T-helper 17 cell (primary cell): ENCODE measurements around the gene SCN4A. TPM values are rescaled to one million over a fixed set of nuclear protein-coding genes. Genes with fewer than 3 reads are reported as not detected.

Experiments used
- ATAC-seq: fragments of 150-1000 bp; cut with Tn5 transposase; 2 replicates; pipeline ENCODE4 v1.10.0; 2021; ENCODE audit warnings: mild to moderate bottlenecking, moderate library complexity
- DNase-seq, 3 donors: peaks; one replicate each; pipeline versions ENCODE4 v3.0.0 to v3.0.0-alpha.2; 2020 to 2021
- H3K9me3 ChIP-seq: one replicate; pipeline ENCODE4 v1.7.0; 2013; ENCODE audit warnings: low read length, mild to moderate bottlenecking; ENCODE audit not compliant: control insufficient read depth, poor library complexity, severe bottlenecking
- H3K27ac Mint-ChIP-seq: one replicate; pipeline ENCODE4 v1.8.0; 2022; ENCODE audit warnings: mild to moderate bottlenecking, moderate library complexity, mixed read lengths
- H3K27me3 Mint-ChIP-seq: one replicate; pipeline ENCODE4 v1.8.0; 2022; ENCODE audit warnings: mixed read lengths
- H3K36me3 Mint-ChIP-seq: one replicate; pipeline ENCODE4 v1.8.0; 2022; ENCODE audit warnings: low read depth, mixed read lengths
- H3K4me1 Mint-ChIP-seq: one replicate; pipeline ENCODE4 v1.8.0; 2022; ENCODE audit warnings: mild to moderate bottlenecking, mixed read lengths
- H3K4me3 Mint-ChIP-seq: one replicate; pipeline ENCODE4 v1.8.0; 2022; ENCODE audit warnings: mild to moderate bottlenecking, moderate library complexity, mixed read lengths
- total RNA-seq, 4 donors: library from RNA in 2 of 4; stranded (reverse) in 2 of 4; gene quantifications; one replicate each; pipeline ENCODE4 v1.2.3 and lab custom pipeline; 2022 to 2026

SCN4A gene
- total RNA-seq, 2 donors from 2014 or later: 0.02 to 0.16 TPM

DNA sequence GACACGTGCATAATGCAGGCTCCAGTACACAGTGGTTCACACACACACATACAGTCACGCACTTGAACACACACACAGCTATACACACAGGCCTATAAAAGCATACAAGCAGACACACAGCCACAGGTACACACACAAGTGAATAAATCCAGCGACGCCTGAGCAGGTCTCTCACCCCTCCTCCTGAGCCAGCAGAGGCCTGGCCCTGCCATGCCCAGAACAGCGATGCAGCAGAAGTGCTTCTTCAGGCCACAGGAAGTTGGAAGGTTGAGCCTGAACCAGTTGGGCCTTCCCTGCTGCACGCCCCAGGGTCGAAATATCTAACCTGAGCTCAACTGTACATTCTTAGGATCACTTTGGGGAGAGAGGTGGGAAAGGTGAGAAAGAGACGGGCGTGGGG lies 33.3 kb downstream of the SCN4A start:
- H3K27ac Mint-ChIP-seq: peak overlapping the region; percentile 80
- H3K4me1 Mint-ChIP-seq: peaks cover 16% of the 10 kb centered on the region
- H3K36me3 Mint-ChIP-seq: peaks cover 2% of the 10 kb centered on the region
- ATAC-seq: no peak
- H3K27me3 Mint-ChIP-seq: no peaks in the 10 kb centered on the region
- no peak overlapping the region for H3K4me3 Mint-ChIP-seq
- DNase-seq: no peak
- H3K9me3 ChIP-seq: no peaks in the 10 kb centered on the region

DNA sequence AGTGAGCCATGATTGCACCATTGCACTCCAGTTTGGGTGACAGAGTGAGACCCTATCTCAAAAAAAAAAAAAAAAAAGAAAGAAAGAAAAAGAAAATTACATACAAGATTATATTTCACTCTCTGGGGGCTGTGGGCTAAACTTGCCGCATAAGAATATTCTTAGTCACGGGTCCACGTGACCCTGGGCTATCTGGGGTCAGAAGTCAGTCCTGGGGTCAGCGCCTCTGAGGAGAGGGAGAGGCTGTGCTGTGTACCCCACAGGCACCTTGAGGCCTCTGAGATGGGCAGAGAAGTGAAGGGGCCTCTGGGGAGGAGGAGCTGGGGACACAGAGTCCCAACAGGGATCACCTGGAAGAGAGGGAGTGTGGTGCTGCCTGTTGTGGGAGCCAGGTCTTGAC lies 34.8 kb downstream of the SCN4A start:
- no peak overlapping the region for H3K4me3 Mint-ChIP-seq
- H3K4me1 Mint-ChIP-seq: peaks cover 16% of the 10 kb centered on the region
- ATAC-seq (no peak), DNase-seq (no peak)
- H3K27me3 Mint-ChIP-seq: no peaks in the 10 kb centered on the region
- H3K9me3 ChIP-seq: no peaks in the 10 kb centered on the region
- peak overlapping the region; percentile 80 for H3K27ac Mint-ChIP-seq
- H3K36me3 Mint-ChIP-seq: peaks cover 2% of the 10 kb centered on the region

DNA sequence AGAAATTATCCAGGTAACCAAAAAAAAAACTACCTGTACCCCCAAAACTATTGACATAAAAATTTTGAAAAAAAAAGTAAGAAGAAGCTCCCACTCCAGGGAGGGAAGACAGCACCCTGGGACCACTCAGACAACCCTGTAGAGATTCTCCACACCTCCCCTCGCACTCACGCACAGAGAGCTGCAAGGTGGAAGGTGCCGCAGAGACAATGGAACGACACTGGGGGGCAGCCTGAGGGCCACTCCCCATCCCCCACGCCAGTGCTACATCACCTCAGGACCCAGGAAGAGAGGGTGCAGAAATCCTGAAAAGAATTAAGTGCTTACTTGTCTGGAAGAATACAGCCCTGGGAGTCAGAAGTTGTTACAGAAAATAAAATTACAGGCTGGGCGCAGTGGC lies 35.4 kb downstream of the SCN4A start:
- no peaks in the 10 kb centered on the region for H3K27me3 Mint-ChIP-seq
- peaks cover 19% of the 10 kb centered on the region for H3K4me1 Mint-ChIP-seq
- ATAC-seq (no peak), DNase-seq (no peak)
- H3K36me3 Mint-ChIP-seq: peaks cover 2% of the 10 kb centered on the region
- H3K9me3 ChIP-seq: no peaks in the 10 kb centered on the region
- H3K27ac Mint-ChIP-seq: peak overlapping the region; percentile 80
- H3K4me3 Mint-ChIP-seq: no peak overlapping the region

DNA sequence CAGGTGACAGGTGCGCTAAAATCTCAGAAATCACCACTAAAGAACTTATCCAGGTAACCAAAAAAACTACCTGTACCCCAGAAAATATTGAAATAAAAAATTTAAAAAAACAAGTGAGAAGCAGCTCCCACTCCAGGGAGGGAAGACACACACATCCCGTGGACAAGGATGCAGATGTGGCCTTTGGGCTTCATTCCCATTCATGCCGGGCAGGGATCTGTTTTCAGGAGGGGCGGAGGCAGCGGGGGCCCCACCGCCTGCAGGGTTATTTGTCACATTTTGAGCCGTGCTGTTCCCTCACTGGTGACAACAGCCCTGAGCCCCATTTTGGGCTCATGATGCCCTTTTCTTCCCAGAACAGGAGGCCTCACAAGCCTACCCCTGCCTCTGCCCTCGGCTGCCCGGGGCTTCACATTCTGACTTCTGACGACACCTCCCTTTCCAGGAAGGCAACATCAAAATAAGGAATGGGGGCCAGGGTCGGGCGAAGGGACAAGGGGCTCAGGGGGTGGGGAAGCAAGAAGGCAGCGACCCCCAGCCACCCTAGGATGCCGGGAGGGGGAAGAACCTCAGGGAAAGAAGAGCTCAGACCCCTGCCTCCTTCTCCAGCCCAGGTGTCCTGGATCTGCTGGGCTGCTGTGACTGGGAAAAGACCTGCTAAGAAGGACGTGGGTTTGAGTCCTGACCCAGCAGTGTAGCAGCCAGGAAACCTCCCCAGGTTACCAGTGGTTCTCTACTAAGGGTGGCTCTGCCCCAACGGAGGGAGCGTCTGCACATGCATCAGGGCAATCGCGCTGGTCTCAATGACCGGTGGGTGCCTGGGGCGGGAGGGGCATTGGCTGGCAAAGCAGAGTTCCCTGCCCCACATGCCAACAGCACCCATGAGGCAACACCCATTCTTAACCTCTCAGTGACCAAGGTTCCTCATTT lies 38.3 kb downstream of the SCN4A start:
- Mint-ChIP-seq H3K36me3 (peaks cover 2% of the 10 kb centered on the region), H3K27me3 (no peaks in the 10 kb centered on the region), H3K4me3 (no peak overlapping the region), H3K27ac (no peak overlapping the region), H3K4me1 (peaks cover 29% of the 10 kb centered on the region)
- DNase-seq (no peak), ATAC-seq (no peak)
- no peaks in the 10 kb centered on the region for H3K9me3 ChIP-seq

DNA sequence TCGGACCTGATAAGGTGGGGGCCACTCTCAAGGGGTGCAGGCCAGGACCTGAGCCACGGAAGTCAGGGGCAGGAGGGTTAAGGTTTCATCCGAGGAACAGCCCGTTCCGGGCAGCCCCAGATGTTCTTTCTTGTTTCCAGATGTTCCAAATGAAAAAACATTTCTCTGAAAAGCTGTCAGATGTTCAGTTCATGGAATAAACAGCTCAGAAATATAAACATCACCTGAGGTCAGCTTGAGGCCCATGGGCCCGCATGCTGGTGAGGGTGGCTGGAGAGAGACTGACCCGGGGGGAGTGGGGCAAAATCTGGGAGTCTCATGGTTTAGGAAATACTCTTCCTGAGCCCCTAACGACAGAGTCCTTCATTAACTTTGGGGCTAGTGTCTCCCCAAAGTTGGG lies 39.1 kb downstream of the SCN4A start:
- Mint-ChIP-seq H3K4me3 (no peak overlapping the region), H3K27me3 (no peaks in the 10 kb centered on the region), H3K27ac (peak overlapping the region; percentile 87), H3K4me1 (peaks cover 25% of the 10 kb centered on the region), H3K36me3 (peaks cover 2% of the 10 kb centered on the region)
- ATAC-seq (no peak), DNase-seq (no peak)
- H3K9me3 ChIP-seq: no peaks in the 10 kb centered on the region

DNA sequence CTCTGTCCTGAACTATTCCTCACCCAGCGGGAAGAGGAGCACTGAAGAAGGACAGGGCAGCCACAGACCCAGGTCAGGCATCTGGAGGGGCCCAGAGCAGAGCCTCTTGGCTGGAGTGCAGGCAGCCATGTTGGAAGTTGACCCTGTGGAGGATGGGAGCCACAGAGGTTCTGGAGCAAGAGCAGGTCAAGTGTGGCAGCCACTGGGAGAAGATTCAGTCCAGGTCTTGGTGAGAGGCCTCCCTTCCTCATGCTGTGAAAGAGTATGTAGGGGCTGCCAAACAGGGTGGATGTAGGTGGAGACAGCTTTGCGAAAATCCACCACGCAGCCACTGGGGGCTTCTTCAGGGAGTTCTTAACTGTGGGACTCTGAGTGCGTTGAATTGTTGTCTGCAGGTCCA lies 40.0 kb downstream of the SCN4A start:
- ATAC-seq (no peak), DNase-seq (no peak)
- no peaks in the 10 kb centered on the region for H3K9me3 ChIP-seq
- Mint-ChIP-seq H3K4me3 (peak overlapping the region; percentile 96), H3K27me3 (no peaks in the 10 kb centered on the region), H3K27ac (peak overlapping the region; percentile 87), H3K4me1 (peaks cover 21% of the 10 kb centered on the region), H3K36me3 (peaks cover 2% of the 10 kb centered on the region)

DNA sequence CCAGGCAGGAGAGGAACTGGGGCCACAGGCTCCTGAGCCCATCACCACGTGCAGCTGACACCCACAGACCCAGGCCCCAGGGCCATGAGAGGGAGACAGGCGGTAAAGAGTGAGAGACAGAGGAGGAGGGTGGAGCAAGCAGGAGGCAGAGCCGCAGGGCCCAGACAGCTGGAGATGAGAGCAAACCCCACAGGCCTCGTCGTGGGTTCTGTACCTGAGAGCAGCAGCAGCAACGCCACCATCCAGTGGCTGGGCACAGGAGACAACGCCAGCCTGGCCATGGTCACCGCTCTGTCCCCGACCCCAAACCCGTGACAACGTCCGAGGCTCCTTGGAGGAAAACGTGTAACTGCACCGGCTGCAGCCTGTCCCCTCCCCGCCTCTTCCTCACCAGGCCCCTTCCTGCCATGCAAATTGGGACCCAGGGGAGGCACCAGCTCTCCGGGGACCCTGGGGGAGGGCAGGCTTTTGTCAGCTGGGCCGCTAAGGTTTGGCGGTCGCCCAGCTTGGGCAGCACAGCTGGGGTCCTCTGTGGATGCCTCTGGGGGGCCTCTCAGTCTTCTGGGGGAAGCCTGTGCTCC lies 40.6 kb downstream of the SCN4A start, which contains the start of gene CD79B:
Gene CD79B (minus strand): TSS at position 351 of the 581 bp plus-strand sequence. CDS start 70 bp downstream, at position 281.
- Mint-ChIP-seq H3K4me1 (peaks cover 21% of the 10 kb centered on the region), H3K4me3 (peak within 1 kb of the TSS; percentile 96), H3K36me3 (peaks cover 2% of the 10 kb centered on the region), H3K27me3 (no peaks in the 10 kb centered on the region), H3K27ac (peak within 1 kb of the TSS; percentile 87)
- ATAC-seq: peak; percentile 76
- DNase-seq: no peak
- no peaks in the 10 kb centered on the region for H3K9me3 ChIP-seq

DNA sequence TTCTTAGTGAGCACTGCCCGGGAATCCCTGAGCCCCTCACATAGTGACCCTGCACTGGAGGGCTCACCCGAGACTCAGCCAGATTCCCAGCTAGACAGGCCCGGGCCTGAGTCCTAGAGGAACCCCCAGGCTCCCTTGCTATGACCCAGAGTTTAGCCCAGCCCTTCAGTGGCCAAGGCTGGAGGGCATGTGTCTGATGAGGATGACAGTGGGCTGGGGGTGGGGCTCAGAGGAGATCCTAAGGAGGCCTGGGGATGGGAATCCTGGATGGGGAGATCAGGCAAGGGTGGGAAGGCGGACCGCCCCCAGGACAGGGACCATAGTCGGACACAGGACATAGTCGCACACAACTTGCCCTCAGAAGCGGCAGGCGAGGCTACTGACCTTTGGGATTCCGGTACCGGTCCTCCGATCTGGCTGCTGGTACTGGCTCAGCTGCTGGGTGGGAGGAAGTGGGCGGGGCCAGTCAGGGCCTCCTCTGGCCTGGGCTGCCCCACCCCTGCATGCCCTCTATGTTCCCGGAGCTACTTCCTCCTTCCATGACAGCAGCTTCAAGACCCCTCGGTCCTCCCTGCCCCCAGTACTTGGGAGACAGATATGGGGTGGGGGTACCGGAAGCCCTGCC lies 41.7 kb downstream of the SCN4A start:
- ATAC-seq (peak; percentile 74), DNase-seq (peak; percentile 23 to 59 (median 54))
- H3K27me3 Mint-ChIP-seq: no peaks in the 10 kb centered on the region
- peaks cover under 1% of the 10 kb centered on the region for H3K36me3 Mint-ChIP-seq
- H3K9me3 ChIP-seq: no peaks in the 10 kb centered on the region
- H3K4me1 Mint-ChIP-seq: peaks cover 19% of the 10 kb centered on the region
- H3K27ac Mint-ChIP-seq: peak overlapping the region; percentile 87
- H3K4me3 Mint-ChIP-seq: peak overlapping the region; percentile 96

DNA sequence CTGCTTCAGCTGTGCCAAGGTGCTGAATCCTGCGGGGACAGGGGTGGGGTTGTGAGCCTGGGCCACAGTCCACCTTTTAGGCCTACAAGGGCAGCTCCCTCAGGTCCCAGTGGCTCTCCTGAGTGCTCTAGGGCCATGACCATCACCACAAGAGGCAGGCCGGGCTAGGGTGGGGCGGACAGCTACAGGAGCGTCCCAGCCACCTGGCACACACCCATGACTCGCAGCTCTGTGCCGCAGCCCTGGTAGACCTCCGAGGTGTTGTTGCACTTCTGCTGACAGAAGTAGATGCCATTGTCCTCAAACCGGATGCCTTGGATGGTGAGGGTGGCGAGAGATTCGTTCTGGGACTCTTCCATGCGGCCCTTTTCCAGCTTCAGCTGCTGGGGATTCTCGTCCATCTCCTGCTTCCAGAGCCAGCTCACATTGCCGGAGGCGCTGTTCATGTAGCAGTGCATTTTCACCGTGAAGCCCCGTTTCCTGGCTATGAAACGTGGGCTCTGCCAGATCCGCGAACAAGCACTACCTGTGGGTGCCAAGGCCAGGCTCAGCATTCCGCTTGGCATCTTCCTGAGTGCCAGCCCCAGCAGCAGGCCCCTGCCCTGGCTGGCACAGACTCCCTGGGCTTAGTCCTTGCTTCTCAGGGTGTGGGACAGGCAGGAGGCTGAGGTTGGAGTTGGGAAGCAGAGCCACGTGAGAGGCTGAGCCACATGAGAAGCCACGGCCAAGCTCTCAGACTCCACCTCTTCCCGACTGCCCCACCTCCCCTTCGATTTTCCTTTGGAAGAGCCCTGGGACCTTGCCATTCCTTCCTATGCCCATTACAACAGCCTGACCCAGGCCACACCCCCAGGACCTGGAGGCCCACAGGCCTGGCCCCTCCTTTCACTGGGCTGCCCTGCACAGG lies 42.6 kb downstream of the SCN4A start:
- no peak for DNase-seq
- H3K4me1 Mint-ChIP-seq: peaks cover 18% of the 10 kb centered on the region
- H3K27ac Mint-ChIP-seq: peak overlapping the region; percentile 87
- no peaks in the 10 kb centered on the region for H3K9me3 ChIP-seq
- ATAC-seq: no peak
- peak overlapping the region; percentile 96 for H3K4me3 Mint-ChIP-seq
- no peaks in the 10 kb centered on the region for H3K36me3 Mint-ChIP-seq
- H3K27me3 Mint-ChIP-seq: no peaks in the 10 kb centered on the region

DNA sequence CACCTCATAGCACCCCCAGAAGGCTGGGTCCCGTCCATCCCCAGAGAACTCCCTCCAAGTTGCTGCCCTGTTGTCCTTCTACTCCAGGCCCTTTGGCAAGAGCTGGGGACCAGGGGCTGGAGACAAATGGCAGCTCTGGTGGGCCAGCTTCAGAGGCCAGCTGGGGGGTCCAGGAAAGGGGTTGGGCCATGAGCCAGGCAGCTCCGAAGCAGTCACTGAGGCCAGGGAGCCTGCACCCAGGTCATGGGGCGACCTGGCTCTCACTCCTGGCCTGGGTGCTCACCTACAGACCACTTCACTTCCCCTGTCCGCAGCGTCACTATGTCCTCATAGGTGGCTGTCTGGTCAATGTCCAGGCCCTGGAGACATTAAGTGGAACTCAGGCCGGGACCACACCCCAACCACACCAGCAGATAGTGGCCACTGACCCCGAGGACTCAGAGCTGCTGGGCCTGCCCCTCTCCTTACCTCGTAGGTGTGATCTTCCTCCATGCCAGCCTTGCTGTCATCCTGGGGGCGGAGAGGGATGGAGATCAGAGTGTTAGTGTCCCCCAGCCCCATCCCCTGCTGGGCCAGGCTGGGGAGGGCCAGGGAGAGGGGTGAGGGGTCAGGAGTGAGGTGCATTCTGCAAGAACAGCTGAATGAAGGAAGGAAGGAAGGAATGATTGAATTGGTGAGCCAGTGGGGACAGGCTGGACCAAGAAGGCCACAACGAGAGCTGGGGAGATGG lies 43.6 kb downstream of the SCN4A start:
- Mint-ChIP-seq H3K27ac (no peak overlapping the region), H3K36me3 (no peaks in the 10 kb centered on the region), H3K27me3 (no peaks in the 10 kb centered on the region), H3K4me1 (peaks cover 18% of the 10 kb centered on the region), H3K4me3 (peak overlapping the region; percentile 69)
- ATAC-seq: no peak
- DNase-seq: no peak
- no peaks in the 10 kb centered on the region for H3K9me3 ChIP-seq

DNA sequence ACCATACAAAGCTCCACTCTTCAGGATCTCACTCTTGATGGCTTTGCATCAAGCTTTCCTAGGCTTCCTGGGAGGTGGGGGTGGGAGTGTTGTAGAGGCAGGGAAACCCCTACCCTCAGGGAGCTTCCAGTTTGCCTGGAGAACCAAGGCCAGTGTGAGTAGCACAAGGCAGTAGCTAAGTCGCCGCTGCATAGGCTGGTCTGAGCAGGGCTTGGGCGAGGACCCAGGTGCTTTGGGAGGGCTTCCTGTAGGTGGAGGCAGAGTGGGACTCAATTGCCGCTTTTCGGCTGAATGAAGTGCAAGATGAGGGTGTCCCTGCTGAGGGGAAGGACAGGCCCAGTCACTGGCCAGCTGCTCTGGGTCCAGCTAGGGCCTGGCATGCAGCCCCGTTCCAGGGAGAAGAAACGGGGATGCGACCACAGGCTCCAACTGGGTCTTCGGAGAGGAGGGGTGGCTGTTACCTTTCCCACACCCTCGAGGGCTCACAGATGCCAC lies 44.5 kb downstream of the SCN4A start:
- Mint-ChIP-seq H3K27me3 (no peaks in the 10 kb centered on the region), H3K36me3 (no peaks in the 10 kb centered on the region), H3K4me1 (peaks cover 18% of the 10 kb centered on the region), H3K4me3 (no peak overlapping the region), H3K27ac (no peak overlapping the region)
- no peak for ATAC-seq
- H3K9me3 ChIP-seq: no peaks in the 10 kb centered on the region
- no peak for DNase-seq
